ENCODE measurements around the gene RAB11B.
"Not testable (repeated sequence)": the region's sequence is repeated elsewhere in the genome, so short reads cannot be mapped to it uniquely, and the experiment has no call there.

Gene RAB11B

GRCh38 chr19:8393871-8394250 lies 3.7 kb downstream of the RAB11B start:
- no peak for DNase-seq (ENCODE audit: low read depth)

- DNase-seq (ENCODE audit: low read depth) = no peak
These were observed 5.5 kb downstream of the RAB11B start for GRCh38 chr19:8395621-8396082.

- DNase-seq (ENCODE audit: low read depth) = no peak
These were observed 6.0 kb downstream of the RAB11B start for GRCh38 chr19:8396185-8396562.

GRCh38 chr19:8396563-8397203 lies 6.5 kb downstream of the RAB11B start:
- DNase-seq (ENCODE audit: low read depth) = peak; percentile 37

GRCh38 chr19:8397271-8397670 lies 7.1 kb downstream of the RAB11B start:
- no peak for DNase-seq (ENCODE audit: low read depth)

GRCh38 chr19:8397746-8398310 lies 7.7 kb downstream of the RAB11B start:
- no peak for DNase-seq (ENCODE audit: low read depth)

- DNase-seq (ENCODE audit: low read depth) = no peak
These were observed 8.2 kb downstream of the RAB11B start for GRCh38 chr19:8398311-8398771.

GRCh38 chr19:8399681-8400188 lies 9.6 kb downstream of the RAB11B start:
- DNase-seq (ENCODE audit: low read depth) = no peak

- DNase-seq (ENCODE audit: low read depth) = no peak
These were observed 11.8 kb downstream of the RAB11B start for GRCh38 chr19:8401981-8402411.

- DNase-seq (ENCODE audit: low read depth) = no peak
These were observed 13.1 kb downstream of the RAB11B start for GRCh38 chr19:8403098-8403819.

GRCh38 chr19:8403820-8404109 lies 13.6 kb downstream of the RAB11B start:
- DNase-seq (ENCODE audit: low read depth) = no peak

GRCh38 chr19:8404391-8405151 lies 14.4 kb downstream of the RAB11B start:
- no peak for DNase-seq (ENCODE audit: low read depth)

- DNase-seq (ENCODE audit: low read depth) = not testable (repeated sequence)
These were observed 20.6 kb downstream of the RAB11B start for GRCh38 chr19:8410718-8411117.

- DNase-seq (ENCODE audit: low read depth) = peak; percentile 96
These were observed 22.8 kb downstream of the RAB11B start, which contains the start of gene MARCHF2 for GRCh38 chr19:8412783-8413628. Gene MARCHF2 (plus strand): TSS chr19:8413305. CDS start chr19:8421841, 8,536 bp downstream.

- DNase-seq (ENCODE audit: low read depth) = no peak
These were observed 23.5 kb downstream of the RAB11B start for GRCh38 chr19:8413629-8413995.

GRCh38 chr19:8416796-8417195 lies 26.6 kb downstream of the RAB11B start:
- no peak for DNase-seq (ENCODE audit: low read depth)

- DNase-seq (ENCODE audit: low read depth) = no peak
These were observed 31.6 kb downstream of the RAB11B start for GRCh38 chr19:8421484-8422461.

GRCh38 chr19:8423817-8424223 lies 33.7 kb downstream of the RAB11B start:
- DNase-seq (ENCODE audit: low read depth) = peak; percentile 98

- DNase-seq (ENCODE audit: low read depth) = not testable (repeated sequence)
These were observed 35.2 kb downstream of the RAB11B start for GRCh38 chr19:8425331-8425730.

GRCh38 chr19:8426283-8426682 lies 36.1 kb downstream of the RAB11B start:
- no peak for DNase-seq (ENCODE audit: low read depth)

All from fibroblast of gingiva (primary cell).